ENCODE results near the gene PLCB3.

The PLCB3 gene

DNA sequence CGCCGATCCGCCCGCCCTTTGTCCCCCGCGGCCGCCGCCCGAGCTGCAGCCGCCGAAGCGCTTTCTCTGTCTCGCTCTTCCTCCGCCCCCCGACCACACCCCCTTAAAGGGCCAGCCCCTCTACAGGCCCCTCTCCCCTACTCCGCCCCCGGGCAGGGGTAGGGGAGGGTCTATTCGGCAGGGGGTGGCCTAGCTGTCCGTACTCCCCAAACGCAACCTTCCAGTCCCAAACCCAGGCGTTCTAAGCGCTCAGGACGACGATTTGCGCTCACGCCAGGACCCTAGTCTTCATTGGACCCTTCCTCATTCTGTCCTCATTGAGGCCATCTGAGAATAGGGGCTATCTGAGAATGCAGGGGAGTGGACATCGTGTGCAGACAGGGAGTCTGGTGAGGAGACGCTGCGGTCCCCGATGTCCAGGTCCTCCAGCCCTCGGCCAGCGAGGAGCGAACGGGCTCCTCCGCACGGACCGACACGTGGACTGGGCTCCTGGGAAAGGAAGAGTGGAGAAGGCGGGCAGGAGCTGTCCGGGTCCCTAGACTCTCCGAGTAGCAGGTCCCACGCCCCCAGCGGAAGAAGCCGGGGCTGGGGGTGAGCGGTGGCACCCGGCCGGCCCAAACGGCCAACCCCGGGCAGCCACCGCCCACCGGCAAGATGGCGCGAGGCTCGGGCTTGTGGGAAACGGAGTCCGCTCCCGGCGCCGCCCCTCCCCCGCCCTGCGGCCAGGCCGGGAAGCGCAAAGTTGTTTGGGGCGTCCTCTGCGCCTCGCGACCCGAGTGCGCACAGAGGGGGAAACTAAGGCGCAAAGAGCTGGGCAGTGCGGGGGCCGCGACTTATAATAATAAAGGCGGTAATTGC lies 4.2 kb upstream of the PLCB3 start, which contains the start of gene PPP1R14B:
Gene PPP1R14B (minus strand): TSS at position 73 of the 858 bp plus-strand sequence. CDS start 270 bp downstream, outside the sequence.
- Histone ChIP-seq H3K9ac (ENCODE audit: low read length) (peak within 1 kb of the TSS; percentile 84), H3K9me3 (ENCODE audit: control insufficient read depth, insufficient read depth, low read depth, low read length) (no peaks in the 10 kb centered on the region), H3K27ac (ENCODE audit: low read depth, low read length) (peak within 1 kb of the TSS; percentile 56; the same call in 1 of the 2 replicates), H3K4me3 (ENCODE audit: low read depth, low read length) (peak within 1 kb of the TSS; percentile 91), H3K4me1 (ENCODE audit: control insufficient read depth, insufficient read depth, low read length) (peaks cover 48% of the 10 kb centered on the region), H3K27me3 (ENCODE audit: control insufficient read depth, insufficient read depth, low read length) (no peaks in the 10 kb centered on the region), H3K36me3 (ENCODE audit: control insufficient read depth, insufficient read depth, low read length) (peaks cover 19% of the 10 kb centered on the region)

DNA sequence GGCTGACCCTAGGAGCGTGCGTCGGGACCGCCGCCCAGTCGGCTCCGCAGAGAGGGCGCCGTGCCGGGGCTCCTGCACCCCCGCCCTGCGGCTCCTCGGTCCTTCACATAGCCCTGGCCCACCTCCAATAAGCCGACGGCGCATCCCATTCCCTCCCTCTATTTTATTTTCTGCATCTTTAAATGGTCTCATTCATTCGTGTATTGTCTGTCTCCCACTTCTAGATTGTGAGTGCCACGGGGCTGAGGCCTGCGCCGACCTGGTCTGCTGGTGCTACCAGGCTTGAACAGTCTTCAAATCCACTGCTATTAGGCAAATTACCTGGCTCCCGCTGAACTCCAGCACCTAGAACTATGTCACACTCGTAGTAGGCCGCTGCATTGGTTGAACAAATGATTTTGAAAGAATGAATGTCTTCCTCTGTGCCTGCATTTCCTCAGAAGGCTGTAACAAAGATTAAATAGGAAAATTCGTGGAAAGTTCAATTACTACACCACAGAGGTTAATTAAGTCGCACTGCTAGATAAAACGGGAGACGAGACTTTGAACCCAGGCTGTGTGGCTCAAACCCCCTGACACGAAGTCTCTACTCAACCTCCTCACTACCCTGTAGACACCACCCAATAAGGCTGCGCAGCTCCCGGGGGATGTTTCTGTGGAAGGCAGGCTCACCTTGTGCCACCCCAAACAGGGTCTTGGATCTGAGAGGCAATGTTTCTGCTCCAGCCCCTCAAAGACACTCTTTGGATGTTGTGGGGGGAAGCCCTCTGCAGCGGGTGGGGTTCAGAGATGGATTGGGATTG lies 3.4 kb upstream of the PLCB3 start:
- Histone ChIP-seq H3K27ac (ENCODE audit: low read depth, low read length) (no peak overlapping the region), H3K4me3 (ENCODE audit: low read depth, low read length) (peak overlapping the region; percentile 91), H3K9me3 (ENCODE audit: control insufficient read depth, insufficient read depth, low read depth, low read length) (no peaks in the 10 kb centered on the region), H3K9ac (ENCODE audit: low read length) (peak overlapping the region; percentile 40), H3K27me3 (ENCODE audit: control insufficient read depth, insufficient read depth, low read length) (no peaks in the 10 kb centered on the region), H3K36me3 (ENCODE audit: control insufficient read depth, insufficient read depth, low read length) (peaks cover 18% of the 10 kb centered on the region), H3K4me1 (ENCODE audit: control insufficient read depth, insufficient read depth, low read length) (peaks cover 50% of the 10 kb centered on the region)

DNA sequence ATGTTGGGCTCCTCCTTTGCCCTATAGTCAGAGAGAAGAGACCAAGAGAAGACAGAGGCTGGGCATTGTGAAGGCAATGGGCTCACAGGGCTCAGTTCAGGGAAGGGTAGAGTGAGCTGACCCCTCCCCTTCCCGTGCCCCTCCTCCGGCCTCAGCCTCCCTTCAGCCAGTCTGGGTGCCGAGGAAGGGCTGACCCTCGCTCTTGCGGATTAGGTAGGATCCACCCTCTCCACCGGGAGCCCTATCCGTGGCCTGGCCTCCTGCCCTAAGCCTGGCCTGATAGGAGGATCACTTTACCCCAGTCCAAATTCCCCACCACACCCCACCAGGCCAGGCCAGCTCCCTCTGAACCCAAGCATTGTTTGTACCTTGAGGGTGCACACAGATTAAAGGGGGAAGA lies 2.8 kb upstream of the PLCB3 start:
- peaks cover 52% of the 10 kb centered on the region for H3K4me1 ChIP-seq (ENCODE audit: control insufficient read depth, insufficient read depth, low read length)

DNA sequence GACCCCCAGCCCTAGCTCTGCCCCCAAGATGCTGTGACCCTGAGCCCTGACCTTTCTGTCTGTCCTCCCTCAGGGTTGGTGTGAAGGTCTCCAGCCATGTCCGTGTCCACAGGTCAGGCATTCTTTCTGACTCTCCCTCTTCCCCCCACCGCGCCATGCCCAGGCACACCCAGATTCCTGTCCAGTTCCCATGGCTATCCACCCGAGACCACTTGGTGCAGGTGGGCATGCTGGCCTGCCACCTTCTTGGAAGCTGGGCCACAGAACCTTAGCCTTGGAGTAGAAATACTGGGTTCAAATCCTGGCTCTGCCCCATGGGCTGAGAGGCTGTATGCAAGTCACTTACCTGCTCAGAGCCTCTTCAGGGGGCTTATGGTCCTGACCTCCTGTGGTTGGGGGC lies 2.3 kb upstream of the PLCB3 start:
- Histone ChIP-seq H3K4me3 (ENCODE audit: low read depth, low read length) (peak overlapping the region; percentile 91; the same call in 1 of the 2 replicates), H3K9ac (ENCODE audit: low read length) (peak overlapping the region; percentile 35)

More for the DNA sequence above, 2.8 kb upstream of the PLCB3 start:
- Histone ChIP-seq H3K36me3 (ENCODE audit: control insufficient read depth, insufficient read depth, low read length) (peaks cover 11% of the 10 kb centered on the region), H3K27ac (ENCODE audit: low read depth, low read length) (peak overlapping the region; percentile 56; the same call in 1 of the 2 replicates), H3K27me3 (ENCODE audit: control insufficient read depth, insufficient read depth, low read length) (no peaks in the 10 kb centered on the region), H3K4me3 (ENCODE audit: low read depth, low read length) (peak overlapping the region; percentile 91; the same call in 1 of the 2 replicates), H3K9ac (ENCODE audit: low read length) (no peak overlapping the region), H3K9me3 (ENCODE audit: control insufficient read depth, insufficient read depth, low read depth, low read length) (no peaks in the 10 kb centered on the region)

DNA sequence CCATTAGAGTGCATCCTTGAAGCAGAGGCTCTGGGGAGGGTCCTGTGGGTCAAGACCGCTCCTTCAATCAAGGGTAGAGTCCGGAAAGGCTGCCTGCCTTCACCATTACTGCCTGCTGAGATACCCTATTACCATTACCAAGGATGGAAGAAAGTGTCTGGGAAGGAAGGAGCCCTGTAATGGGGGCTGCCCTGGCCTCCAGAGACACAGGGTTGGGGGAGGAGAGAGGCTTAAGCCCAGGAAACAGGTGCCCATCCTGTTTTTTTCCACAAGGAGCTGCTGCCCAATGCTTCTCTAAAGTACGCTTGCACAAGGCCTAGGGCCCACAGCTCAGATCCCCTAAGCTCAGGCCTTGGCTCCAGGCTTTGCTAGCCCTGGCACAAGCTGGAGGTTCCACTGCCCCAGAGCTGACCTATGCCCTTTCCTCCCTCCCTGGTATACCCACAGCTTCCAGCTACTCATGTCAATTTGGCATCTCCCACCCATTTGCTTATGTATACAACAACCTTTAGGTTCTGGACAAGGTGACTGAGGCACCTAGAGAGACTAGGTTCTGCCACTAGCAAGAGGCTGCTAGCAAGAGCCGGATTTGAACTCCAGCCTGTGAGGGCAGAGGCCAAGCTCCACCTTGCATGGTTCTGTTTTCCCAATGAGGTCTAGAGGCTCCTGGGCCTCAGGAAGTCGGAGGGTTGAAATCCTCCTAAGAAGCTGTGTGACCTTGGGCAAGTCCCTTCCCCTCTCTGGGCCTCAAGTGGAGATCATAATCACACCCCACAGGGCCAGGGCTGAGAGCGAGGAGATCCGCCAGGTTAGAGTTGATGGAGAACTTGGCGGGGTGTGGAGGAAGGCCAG lies 1.5 kb upstream of the PLCB3 start:
- peaks cover 12% of the 10 kb centered on the region for H3K36me3 ChIP-seq (ENCODE audit: control insufficient read depth, insufficient read depth, low read length)
- H3K4me1 ChIP-seq (ENCODE audit: control insufficient read depth, insufficient read depth, low read length), result peaks cover 53% of the 10 kb centered on the region
- peak overlapping the region; percentile 8; the same call in 1 of the 2 replicates for H3K27ac ChIP-seq (ENCODE audit: low read depth, low read length)
- H3K27me3 ChIP-seq (ENCODE audit: control insufficient read depth, insufficient read depth, low read length), result no peaks in the 10 kb centered on the region
- peak overlapping the region; percentile 59 for H3K9ac ChIP-seq (ENCODE audit: low read length)
- H3K9me3 ChIP-seq (ENCODE audit: control insufficient read depth, insufficient read depth, low read depth, low read length), result no peaks in the 10 kb centered on the region
- peak overlapping the region; percentile 90 for H3K4me3 ChIP-seq (ENCODE audit: low read depth, low read length)

More for the DNA sequence above, 2.3 kb upstream of the PLCB3 start:
- Histone ChIP-seq H3K36me3 (ENCODE audit: control insufficient read depth, insufficient read depth, low read length) (peaks cover 8% of the 10 kb centered on the region), H3K27ac (ENCODE audit: low read depth, low read length) (peak overlapping the region; percentile 56; the same call in 1 of the 2 replicates), H3K9me3 (ENCODE audit: control insufficient read depth, insufficient read depth, low read depth, low read length) (no peaks in the 10 kb centered on the region), H3K27me3 (ENCODE audit: control insufficient read depth, insufficient read depth, low read length) (no peaks in the 10 kb centered on the region), H3K4me1 (ENCODE audit: control insufficient read depth, insufficient read depth, low read length) (peaks cover 53% of the 10 kb centered on the region)

DNA sequence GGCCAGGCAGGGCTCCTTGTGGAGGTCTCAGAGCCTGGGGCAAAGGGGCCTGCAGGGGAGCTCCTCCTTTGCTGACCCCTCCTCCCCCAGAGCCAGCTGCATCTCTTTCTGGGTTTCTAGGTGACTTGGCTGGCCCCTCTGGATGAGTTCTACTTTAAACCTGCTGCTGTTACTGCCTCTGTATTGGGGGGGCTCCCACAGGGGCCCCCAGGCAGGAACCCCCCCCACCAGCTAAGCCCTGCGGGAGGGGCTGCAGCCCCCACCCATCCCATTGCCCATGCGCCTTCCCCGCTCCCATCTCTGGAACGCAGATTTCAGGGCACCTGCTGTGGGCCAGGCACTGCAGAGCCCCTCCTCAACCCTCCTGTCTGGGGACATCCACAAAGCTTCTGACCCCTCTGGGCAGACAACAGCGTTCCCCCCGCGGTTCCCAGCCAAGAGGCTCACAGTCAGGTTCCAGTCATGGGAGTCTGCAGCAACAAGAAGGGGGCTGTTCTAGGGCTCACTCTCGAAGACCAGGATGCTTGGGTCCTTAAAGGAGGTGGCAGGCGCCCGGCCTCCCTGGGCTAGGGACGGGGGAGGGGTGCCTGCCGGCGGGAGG lies 815 bp upstream of the PLCB3 start:
- peak overlapping the region; percentile 59 for H3K9ac ChIP-seq (ENCODE audit: low read length)
- H3K27ac ChIP-seq (ENCODE audit: low read depth, low read length), result peak overlapping the region; percentile 10; the same call in 1 of the 2 replicates
- no peaks in the 10 kb centered on the region for H3K9me3 ChIP-seq (ENCODE audit: control insufficient read depth, insufficient read depth, low read depth, low read length)
- no peaks in the 10 kb centered on the region for H3K27me3 ChIP-seq (ENCODE audit: control insufficient read depth, insufficient read depth, low read length)
- H3K4me3 ChIP-seq (ENCODE audit: low read depth, low read length), result peak overlapping the region; percentile 90
- H3K36me3 ChIP-seq (ENCODE audit: control insufficient read depth, insufficient read depth, low read length), result peaks cover 16% of the 10 kb centered on the region
- peaks cover 49% of the 10 kb centered on the region for H3K4me1 ChIP-seq (ENCODE audit: control insufficient read depth, insufficient read depth, low read length)

DNA sequence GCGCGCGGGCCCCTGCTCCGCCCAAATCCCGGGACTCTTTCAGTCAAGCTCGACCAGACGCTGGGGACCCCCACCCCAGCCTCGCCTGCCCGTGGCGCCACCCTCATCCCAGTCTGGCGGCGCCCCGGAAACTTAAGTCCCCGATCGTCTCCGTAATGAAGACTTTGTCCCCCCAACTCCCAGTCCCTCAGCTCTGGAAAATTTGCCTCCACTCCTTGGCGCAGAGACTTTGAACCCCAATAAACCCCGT lies 348 bp downstream of the PLCB3 start:
- Histone ChIP-seq H3K36me3 (ENCODE audit: control insufficient read depth, insufficient read depth, low read length) (peaks cover 27% of the 10 kb centered on the region), H3K27ac (ENCODE audit: low read depth, low read length) (no peak overlapping the region), H3K4me3 (ENCODE audit: low read depth, low read length) (peak overlapping the region; percentile 90), H3K27me3 (ENCODE audit: control insufficient read depth, insufficient read depth, low read length) (no peaks in the 10 kb centered on the region), H3K4me1 (ENCODE audit: control insufficient read depth, insufficient read depth, low read length) (peaks cover 48% of the 10 kb centered on the region), H3K9me3 (ENCODE audit: control insufficient read depth, insufficient read depth, low read depth, low read length) (no peaks in the 10 kb centered on the region), H3K9ac (ENCODE audit: low read length) (peak overlapping the region; percentile 79)

DNA sequence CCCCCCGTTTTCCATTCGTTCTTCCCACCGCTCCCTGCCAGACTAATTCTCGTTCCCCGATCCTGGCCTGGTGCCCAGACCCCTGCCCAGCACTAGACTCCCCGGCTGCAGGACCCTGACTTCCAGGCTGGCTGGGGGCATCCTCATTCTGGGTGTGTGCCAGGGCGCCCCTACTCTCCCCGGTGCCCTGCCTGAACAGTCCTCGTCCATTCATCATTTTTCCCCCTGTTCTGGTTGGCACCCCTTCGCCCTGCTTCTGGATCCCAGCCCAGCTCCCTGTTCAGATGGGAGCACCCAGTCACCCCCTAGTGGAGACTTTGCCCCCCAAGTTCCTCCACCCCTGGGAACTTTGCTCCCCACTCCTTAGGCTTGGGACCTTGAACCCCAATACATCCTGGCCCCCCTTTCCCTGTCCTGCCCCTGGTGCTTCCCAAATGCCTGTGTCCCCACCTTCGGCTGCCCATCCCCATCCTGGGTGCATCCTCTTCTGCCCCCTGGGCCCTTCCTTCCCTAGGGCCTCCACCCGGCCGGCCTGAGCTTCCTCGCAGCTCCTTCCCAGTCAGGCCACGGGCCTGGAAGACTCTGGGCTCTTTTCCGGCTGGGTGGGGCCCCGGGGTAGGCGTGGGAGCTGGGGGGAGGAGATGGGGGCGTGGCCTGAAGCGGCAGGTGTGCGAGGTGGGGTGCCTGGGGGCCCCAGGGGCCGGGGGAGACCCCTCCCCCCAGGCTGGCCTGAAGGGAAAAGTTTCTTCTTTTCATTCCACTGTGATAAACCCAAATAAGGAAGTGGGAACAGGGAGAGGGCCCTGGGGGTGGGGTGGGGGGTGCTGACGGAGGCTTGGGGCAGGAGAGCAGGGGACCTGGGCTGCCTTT lies 908 bp downstream of the PLCB3 start:
- H3K36me3 ChIP-seq (ENCODE audit: control insufficient read depth, insufficient read depth, low read length), result peaks cover 29% of the 10 kb centered on the region
- H3K9ac ChIP-seq (ENCODE audit: low read length), result peak overlapping the region; percentile 79
- peak overlapping the region; percentile 90 for H3K4me3 ChIP-seq (ENCODE audit: low read depth, low read length)
- H3K4me1 ChIP-seq (ENCODE audit: control insufficient read depth, insufficient read depth, low read length), result peaks cover 48% of the 10 kb centered on the region
- no peak overlapping the region for H3K27ac ChIP-seq (ENCODE audit: low read depth, low read length)
- no peaks in the 10 kb centered on the region for H3K27me3 ChIP-seq (ENCODE audit: control insufficient read depth, insufficient read depth, low read length)
- no peaks in the 10 kb centered on the region for H3K9me3 ChIP-seq (ENCODE audit: control insufficient read depth, insufficient read depth, low read depth, low read length)

DNA sequence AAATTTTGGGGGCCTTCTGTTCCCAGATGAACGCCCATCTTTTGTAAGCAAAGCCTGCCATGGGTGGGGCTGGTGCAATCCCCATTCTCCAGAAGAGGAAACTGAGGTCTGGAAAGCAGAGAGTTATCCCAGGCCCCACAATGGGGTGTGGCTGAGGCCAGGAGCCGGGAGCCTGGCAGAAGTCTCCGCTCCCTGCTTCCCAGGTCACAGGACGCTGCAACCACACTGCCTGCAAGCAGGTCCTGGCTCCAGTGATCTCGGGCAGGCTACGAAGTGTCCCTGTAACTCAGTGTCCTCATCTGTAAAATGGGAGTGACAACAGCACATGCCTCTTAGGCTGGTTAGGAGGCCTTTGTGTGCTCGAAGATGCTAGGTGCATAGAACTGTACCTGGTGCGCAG lies 1.7 kb downstream of the PLCB3 start:
- no peaks in the 10 kb centered on the region for H3K27me3 ChIP-seq (ENCODE audit: control insufficient read depth, insufficient read depth, low read length)
- peaks cover 33% of the 10 kb centered on the region for H3K36me3 ChIP-seq (ENCODE audit: control insufficient read depth, insufficient read depth, low read length)
- H3K9ac ChIP-seq (ENCODE audit: low read length), result peak overlapping the region; percentile 43
- peaks cover 42% of the 10 kb centered on the region for H3K4me1 ChIP-seq (ENCODE audit: control insufficient read depth, insufficient read depth, low read length)
- no peaks in the 10 kb centered on the region for H3K9me3 ChIP-seq (ENCODE audit: control insufficient read depth, insufficient read depth, low read depth, low read length)
- peak overlapping the region; percentile 37 for H3K4me3 ChIP-seq (ENCODE audit: low read depth, low read length)
- no peak overlapping the region; the same call in 1 of the 2 replicates for H3K27ac ChIP-seq (ENCODE audit: low read depth, low read length)
